Hepatocyte (in vitro differentiated cells): ENCODE results near the gene SGCA. TPM values are rescaled to one million over a fixed set of nuclear protein-coding genes. Genes with fewer than 3 reads are reported as not detected.
A peak's percentile ranks its signal among the peaks of the same experiment; 100 is the strongest.

ENCODE experiments used
- DNase-seq: peaks from one replicate; pipeline ENCODE4 v3.0.0-alpha.2; 2016; ENCODE audit warnings: low spot score
- H2AFZ ChIP-seq: fragments of 200-600 bp; sonication (generic); 2 replicates; pipeline ENCODE4 v1.6.0; 2016; ENCODE audit warnings: antibody characterized with exemption, mild to moderate bottlenecking
- H3K27ac ChIP-seq: fragments of 200-600 bp; sonication (generic); 2 replicates; pipeline ENCODE4 v1.5.1; 2016; ENCODE audit warnings: mild to moderate bottlenecking
- H3K27me3 ChIP-seq: fragments of 200-600 bp; sonication (generic); 2 replicates; pipeline ENCODE4 v1.6.1; 2016
- H3K36me3 ChIP-seq: fragments of 200-600 bp; sonication (generic); replicated peaks from 2 replicates; pipeline ENCODE4 v1.5.1; 2016; ENCODE audit warnings: low read depth; ENCODE audit not compliant: insufficient read depth
- H3K4me1 ChIP-seq: fragments of 200-600 bp; sonication (generic); 2 replicates; pipeline ENCODE4 v1.5.1; 2016; ENCODE audit warnings: mild to moderate bottlenecking, moderate library complexity; ENCODE audit not compliant: insufficient read depth
- H3K4me2 ChIP-seq: fragments of 200-600 bp; sonication (generic); 2 replicates; pipeline ENCODE4 v1.6.0; 2016
- H3K4me3 ChIP-seq: fragments of 200-600 bp; sonication (generic); 2 replicates; pipeline ENCODE4 v1.5.1; 2016; ENCODE audit warnings: mild to moderate bottlenecking
- H3K79me2 ChIP-seq: fragments of 200-600 bp; sonication (generic); 2 replicates; pipeline ENCODE4 v1.6.0; 2017; ENCODE audit warnings: mild to moderate bottlenecking
- H3K9me2 ChIP-seq: fragments of 200-600 bp; sonication (generic); replicated peaks from 2 replicates; pipeline ENCODE4 v1.6.0; 2017; ENCODE audit warnings: mild to moderate bottlenecking; ENCODE audit not compliant: insufficient read depth
- H3K9me3 ChIP-seq: fragments of 200-600 bp; sonication (generic); 2 replicates; pipeline ENCODE4 v1.5.1; 2016; ENCODE audit warnings: low read depth, mild to moderate bottlenecking
- H4K20me1 ChIP-seq: fragments of 200-600 bp; sonication (generic); 2 replicates; pipeline ENCODE4 v1.6.0; 2016; ENCODE audit warnings: mild to moderate bottlenecking; ENCODE audit not compliant: insufficient read depth, poor library complexity, severe bottlenecking
- EZH2 ChIP-seq: fragments of 200-600 bp; sonication (generic); IDR thresholded peaks from 2 replicates; pipeline ENCODE4 v1.6.1; 2016; ENCODE audit warnings: antibody characterized with exemption, mild to moderate bottlenecking, borderline replicate concordance
- EZH2phosphoT487 ChIP-seq: fragments of 200-600 bp; sonication (generic); IDR thresholded peaks from one replicate; pipeline ENCODE4 v1.6.1; 2018; ENCODE audit warnings: antibody characterized with exemption, mild to moderate bottlenecking, low read depth, moderate library complexity; ENCODE audit not compliant: unreplicated experiment, severe bottlenecking
- WGBS: methylation state at CpG from one replicate; pipeline ENCODE4 v1.1.6; 2016; ENCODE audit warnings: low lambda C conversion rate; ENCODE audit errors: missing lambda C conversion rate; 5-methylcytosine and 5-hydroxymethylcytosine counted together
- polyA plus RNA-seq: library from polyadenylated mRNA; unstranded; fragments of >200 nt; fragmentation: Nextera tagmentation; extraction: Ambion mirVana; gene quantifications from 2 replicates; pipeline ENCODE4 v1.2.1, GENCODE V29; 2016
- total RNA-seq: library from RNA; depleted of rRNA; stranded (reverse); fragments of >200 nt; gene quantifications from 2 replicates; pipeline ENCODE4 v1.2.3, GENCODE V29; 2014
- TF ChIP-seq, protein P1 (sequence below): fragments of 200-600 bp; sonication (generic); IDR thresholded peaks from 2 replicates; pipeline ENCODE4 v1.5.1; 2016; ENCODE audit warnings: antibody characterized with exemption, mild to moderate bottlenecking; ENCODE audit not compliant: poor library complexity

SGCA gene
- total and polyA plus RNA-seq, 2 experiments from 2014 or later: 0.37 to 2.2 TPM

DNA sequence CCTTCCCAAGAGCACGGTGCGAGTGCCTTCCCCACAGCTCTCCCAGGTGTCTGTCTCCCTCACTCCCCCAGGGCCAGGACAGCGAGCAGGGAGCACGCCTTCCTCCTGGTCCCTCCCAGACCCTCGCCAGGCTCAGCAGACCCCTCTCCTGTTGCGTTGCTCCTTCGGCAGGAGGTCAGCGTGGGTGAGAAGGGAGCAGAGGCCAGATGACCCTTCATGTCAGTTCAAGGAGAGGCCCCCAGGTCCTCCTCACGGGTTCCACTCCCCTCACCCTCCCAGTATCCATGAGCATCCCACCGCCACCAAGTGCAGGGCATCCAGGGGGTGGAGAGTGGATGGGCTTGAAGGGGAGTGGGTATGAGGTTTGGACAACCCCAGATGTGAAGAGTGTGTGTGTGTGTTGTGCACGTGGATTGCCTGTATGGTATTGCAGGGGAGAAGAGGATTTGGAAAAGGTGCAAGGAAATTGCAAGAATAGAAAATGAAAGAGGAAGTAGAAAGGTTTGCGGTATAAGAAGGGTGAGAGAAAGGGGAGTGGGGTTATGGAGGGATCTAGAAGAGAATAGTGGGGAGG is 17.7 kb downstream of the SGCA start:
- Histone ChIP-seq H3K4me3 (no peak overlapping the region), H3K9me3 (no peaks in the 10 kb centered on the region), H2AFZ (no peak overlapping the region), H3K36me3 (no peaks in the 10 kb centered on the region), H3K4me2 (no peak overlapping the region), H3K9me2 (no peaks in the 10 kb centered on the region), H3K4me1 (peaks cover 6% of the 10 kb centered on the region), H4K20me1 (peaks cover 19% of the 10 kb centered on the region), H3K79me2 (no peaks in the 10 kb centered on the region), H3K27me3 (no peaks in the 10 kb centered on the region), H3K27ac (no peak overlapping the region)
- WGBS: 70% methylated on average over 12 of the region's 12 CpGs
- TF ChIP-seq EZH2phosphoT487 (no peak), EZH2 (no peak)
- TF ChIP-seq, protein P1, sequence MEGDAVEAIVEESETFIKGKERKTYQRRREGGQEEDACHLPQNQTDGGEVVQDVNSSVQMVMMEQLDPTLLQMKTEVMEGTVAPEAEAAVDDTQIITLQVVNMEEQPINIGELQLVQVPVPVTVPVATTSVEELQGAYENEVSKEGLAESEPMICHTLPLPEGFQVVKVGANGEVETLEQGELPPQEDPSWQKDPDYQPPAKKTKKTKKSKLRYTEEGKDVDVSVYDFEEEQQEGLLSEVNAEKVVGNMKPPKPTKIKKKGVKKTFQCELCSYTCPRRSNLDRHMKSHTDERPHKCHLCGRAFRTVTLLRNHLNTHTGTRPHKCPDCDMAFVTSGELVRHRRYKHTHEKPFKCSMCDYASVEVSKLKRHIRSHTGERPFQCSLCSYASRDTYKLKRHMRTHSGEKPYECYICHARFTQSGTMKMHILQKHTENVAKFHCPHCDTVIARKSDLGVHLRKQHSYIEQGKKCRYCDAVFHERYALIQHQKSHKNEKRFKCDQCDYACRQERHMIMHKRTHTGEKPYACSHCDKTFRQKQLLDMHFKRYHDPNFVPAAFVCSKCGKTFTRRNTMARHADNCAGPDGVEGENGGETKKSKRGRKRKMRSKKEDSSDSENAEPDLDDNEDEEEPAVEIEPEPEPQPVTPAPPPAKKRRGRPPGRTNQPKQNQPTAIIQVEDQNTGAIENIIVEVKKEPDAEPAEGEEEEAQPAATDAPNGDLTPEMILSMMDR: no peak
- DNase-seq: no peak

DNA sequence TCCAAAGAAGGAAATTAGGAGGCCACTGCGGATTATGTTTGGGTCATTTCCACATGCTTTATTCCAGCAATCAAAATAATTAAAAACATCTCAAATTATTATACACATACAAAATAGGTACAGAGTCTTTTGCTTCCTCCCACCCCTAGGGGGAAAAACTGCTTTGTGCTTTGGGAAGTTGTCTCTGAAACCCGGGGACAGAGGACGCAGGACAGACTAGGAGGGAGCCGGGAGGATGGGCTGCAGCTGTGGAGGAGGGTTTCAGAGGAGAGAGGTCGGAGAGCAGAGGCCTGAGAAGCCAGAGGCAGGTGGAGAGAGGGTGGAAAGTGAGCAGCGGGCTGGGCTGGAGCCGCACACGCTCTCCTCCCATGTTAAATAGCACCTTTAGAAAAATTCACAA is 18.3 kb downstream of the SGCA start:
- Histone ChIP-seq H3K4me1 (peaks cover under 1% of the 10 kb centered on the region), H2AFZ (no peak overlapping the region), H3K36me3 (no peaks in the 10 kb centered on the region), H3K4me2 (no peak overlapping the region), H3K79me2 (no peaks in the 10 kb centered on the region), H3K9me2 (no peaks in the 10 kb centered on the region), H3K27me3 (no peaks in the 10 kb centered on the region), H3K9me3 (no peaks in the 10 kb centered on the region), H4K20me1 (peaks cover 25% of the 10 kb centered on the region), H3K27ac (peak overlapping the region; percentile 63), H3K4me3 (no peak overlapping the region)
- DNase-seq: no peak
- no peak for TF ChIP-seq EZH2phosphoT487
- TF ChIP-seq, protein P1: peak; percentile 12
- TF ChIP-seq EZH2: no peak
- 56% methylated on average over 8 of the region's 8 CpGs for WGBS

DNA sequence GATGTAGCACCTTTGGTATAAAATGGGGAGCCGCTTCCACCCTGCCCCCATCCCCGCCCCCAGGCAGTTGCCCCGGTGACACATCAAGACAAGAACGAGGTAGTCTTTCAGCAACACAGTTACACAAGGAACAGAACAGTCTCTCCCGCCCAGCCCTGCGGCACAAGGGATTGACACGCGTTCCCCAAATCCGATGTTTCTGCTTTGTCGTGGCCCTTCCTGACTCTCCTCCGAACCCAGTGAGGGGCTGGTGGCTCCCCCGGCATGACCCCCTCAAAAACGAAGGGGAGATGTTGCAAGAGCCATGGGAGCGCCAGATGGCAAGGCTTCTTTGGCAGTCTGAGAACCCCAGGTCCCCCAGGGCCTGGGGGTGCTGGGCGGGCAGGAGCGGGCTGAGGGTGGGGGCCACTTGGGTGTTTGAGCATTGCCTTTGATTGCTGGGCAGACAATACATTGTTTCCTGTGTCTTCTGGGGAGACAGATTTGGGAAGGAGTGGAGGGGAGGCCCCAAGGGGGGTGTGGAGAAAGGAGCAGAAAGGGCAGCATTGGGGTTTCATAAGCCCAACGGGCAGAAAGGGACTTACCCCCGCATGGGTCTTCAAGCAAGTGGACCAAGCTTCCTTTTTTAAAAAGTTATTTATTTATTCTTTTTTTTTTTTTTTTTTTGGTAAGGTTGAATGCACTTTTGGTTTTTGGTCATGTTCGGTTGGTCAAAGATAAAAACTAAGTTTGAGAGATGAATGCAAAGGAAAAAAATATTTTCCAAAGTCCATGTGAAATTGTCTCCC is 19.0 kb downstream of the SGCA start:
- Histone ChIP-seq H2AFZ (no peak overlapping the region), H3K9me3 (no peaks in the 10 kb centered on the region), H3K79me2 (no peaks in the 10 kb centered on the region), H4K20me1 (peaks cover 32% of the 10 kb centered on the region), H3K9me2 (no peaks in the 10 kb centered on the region), H3K27me3 (no peaks in the 10 kb centered on the region), H3K27ac (peak overlapping the region; percentile 63), H3K36me3 (no peaks in the 10 kb centered on the region), H3K4me3 (no peak overlapping the region), H3K4me1 (no peaks in the 10 kb centered on the region), H3K4me2 (no peak overlapping the region)
- 73% methylated on average over 19 of the region's 19 CpGs for WGBS
- DNase-seq: no peak
- no peak for TF ChIP-seq EZH2
- TF ChIP-seq, protein P1: no peak
- TF ChIP-seq EZH2phosphoT487: no peak
